ENCODE measurements around the gene LDLRAD4. TPM values are rescaled to one million over a fixed set of nuclear protein-coding genes. Genes with fewer than 3 reads are reported as not detected.
A peak's percentile ranks its signal among the peaks of the same experiment; 100 is the strongest.

The LDLRAD4 gene
- total RNA-seq, 6 donors from 2014 or later = 19.5 to 26.6 (median 24.4) TPM

GRCh38 chr18:13246591-13246990 is 28.0 kb downstream of the LDLRAD4 start:
- DNase-seq = no peak
- TF ChIP-seq POLR2AphosphoS5 (IDR thresholded peaks at IDR 0.05) (no peak), CTCF (IDR thresholded peaks at IDR 0.05) (no peak), EP300 (IDR thresholded peaks at IDR 0.05) (no peak), POLR2A (IDR thresholded peaks at IDR 0.05) (no peak)
- H3K27ac ChIP-seq = no peak overlapping the region
- no peak for ATAC-seq (ENCODE audit: low FRiP score in 2 of 2)
- H3K4me1 ChIP-seq = no peaks in the 10 kb centered on the region
- H3K36me3 ChIP-seq = no peaks in the 10 kb centered on the region
- no peaks in the 10 kb centered on the region for H3K27me3 ChIP-seq
- no peak overlapping the region for H3K4me3 ChIP-seq
- WGBS, 2 donors = 90 to 92% methylated on average over 3 of the region's 3 CpGs
- H3K9me3 ChIP-seq = no peaks in the 10 kb centered on the region

- WGBS, 2 donors = 96 to 98% methylated on average over 14 of the region's 14 CpGs
- no peaks in the 10 kb centered on the region for H3K9me3 ChIP-seq
- no peak overlapping the region for H3K4me3 ChIP-seq
- TF ChIP-seq CTCF (IDR thresholded peaks at IDR 0.05) = no peak
- TF ChIP-seq POLR2A (IDR thresholded peaks at IDR 0.05) = no peak
- no peak for TF ChIP-seq EP300 (IDR thresholded peaks at IDR 0.05)
- no peak for TF ChIP-seq POLR2AphosphoS5 (IDR thresholded peaks at IDR 0.05)
- no peaks in the 10 kb centered on the region for H3K4me1 ChIP-seq
- H3K36me3 ChIP-seq = no peaks in the 10 kb centered on the region
- DNase-seq (no peak), ATAC-seq (ENCODE audit: low FRiP score in 2 of 2) (peak in 1 of 2 donors; percentile 19)
- no peak overlapping the region for H3K27ac ChIP-seq
- H3K27me3 ChIP-seq = no peaks in the 10 kb centered on the region
Observed at GRCh38 chr18:13247506-13247905, 28.9 kb downstream of the LDLRAD4 start.

GRCh38 chr18:13252686-13253410 is 34.3 kb downstream of the LDLRAD4 start:
- Histone ChIP-seq H3K4me1 (no peaks in the 10 kb centered on the region), H3K9me3 (no peaks in the 10 kb centered on the region), H3K4me3 (no peak overlapping the region), H3K27ac (no peak overlapping the region), H3K27me3 (no peaks in the 10 kb centered on the region), H3K36me3 (no peaks in the 10 kb centered on the region)
- DNase-seq (peak in 1 of 2 donors; percentile 12), ATAC-seq (ENCODE audit: low FRiP score in 2 of 2) (no peak)
- 85 to 91% methylated on average over 14 to 15 of the region's 15 CpGs for WGBS, 2 donors
- TF ChIP-seq POLR2A (IDR thresholded peaks at IDR 0.05) (no peak), CTCF (IDR thresholded peaks at IDR 0.05) (no peak), EP300 (IDR thresholded peaks at IDR 0.05) (no peak), POLR2AphosphoS5 (IDR thresholded peaks at IDR 0.05) (no peak)

- 91 to 92% methylated on average over 23 to 26 of the region's 26 CpGs for WGBS, 2 donors
- no peak for DNase-seq
- ATAC-seq (ENCODE audit: low FRiP score in 2 of 2) = no peak
- H3K4me1 ChIP-seq = peaks cover 0 to 4% (median 0%) of the 10 kb centered on the region in 4 donors
- no peak for TF ChIP-seq POLR2A (IDR thresholded peaks at IDR 0.05)
- H3K36me3 ChIP-seq = no peaks in the 10 kb centered on the region
- no peaks in the 10 kb centered on the region for H3K27me3 ChIP-seq
- no peaks in the 10 kb centered on the region for H3K9me3 ChIP-seq
- H3K27ac ChIP-seq = no peak overlapping the region
- H3K4me3 ChIP-seq = no peak overlapping the region
Observed at GRCh38 chr18:13253786-13254688, 35.5 kb downstream of the LDLRAD4 start.

All from upper lobe of left lung (tissue), 6 donors.